HG03521 (cell line): ENCODE data around the gene LRRC4.

Experiments used
- ATAC-seq: cut with Tn5 transposase; IDR thresholded peaks from one replicate; pipeline ENCODE4 v1.9.1; 2021; ENCODE audit warnings: mild to moderate bottlenecking, moderate library complexity; ENCODE audit not compliant: unreplicated experiment

The LRRC4 gene

GRCh38 chr7:127981965-127982364 is 49.3 kb downstream of the LRRC4 start:
- no peak for ATAC-seq

GRCh38 chr7:127980901-127981300 is 50.3 kb downstream of the LRRC4 start:
- no peak for ATAC-seq

GRCh38 chr7:127979728-127980126 is 51.5 kb downstream of the LRRC4 start:
- no peak for ATAC-seq

- ATAC-seq: no peak
These were observed 52.0 kb downstream of the LRRC4 start for GRCh38 chr7:127979113-127979727.

- ATAC-seq: no peak
These were observed 52.8 kb downstream of the LRRC4 start for GRCh38 chr7:127978421-127978820.
